HG03039 (cell line): Measurements from ENCODE around the gene HSDL1.
"Not testable (repeated sequence)": the region's sequence is repeated elsewhere in the genome, so short reads cannot be mapped to it uniquely, and the experiment has no call there.

Source experiments
- ATAC-seq: cut with Tn5 transposase; IDR thresholded peaks from one replicate; pipeline ENCODE4 v1.9.1; 2021; ENCODE audit warnings: mild to moderate bottlenecking, moderate library complexity; ENCODE audit not compliant: unreplicated experiment

Gene HSDL1

GRCh38 chr16:84139628-84140258, 5.2 kb downstream of the HSDL1 start:
- no peak for ATAC-seq

GRCh38 chr16:84138824-84139627, 6.0 kb downstream of the HSDL1 start:
- no peak for ATAC-seq

DNA sequence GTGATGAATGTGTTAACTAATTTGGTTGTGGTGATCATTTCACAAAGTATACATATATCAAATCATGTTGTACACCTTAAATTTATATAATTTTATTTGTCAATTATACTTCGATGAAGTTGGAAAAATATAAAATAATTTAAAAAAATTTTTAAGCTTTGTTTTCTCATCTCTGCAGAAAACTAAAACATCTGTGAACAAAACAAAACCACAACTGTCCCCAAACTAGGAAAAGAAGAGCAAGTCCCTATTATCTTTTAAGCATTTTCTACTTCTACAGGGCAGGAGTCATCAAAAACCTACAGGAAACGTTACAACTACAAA, 6.5 kb downstream of the HSDL1 start:
- no peak for ATAC-seq

GRCh38 chr16:84137769-84138357, 7.1 kb downstream of the HSDL1 start:
- no peak for ATAC-seq

DNA sequence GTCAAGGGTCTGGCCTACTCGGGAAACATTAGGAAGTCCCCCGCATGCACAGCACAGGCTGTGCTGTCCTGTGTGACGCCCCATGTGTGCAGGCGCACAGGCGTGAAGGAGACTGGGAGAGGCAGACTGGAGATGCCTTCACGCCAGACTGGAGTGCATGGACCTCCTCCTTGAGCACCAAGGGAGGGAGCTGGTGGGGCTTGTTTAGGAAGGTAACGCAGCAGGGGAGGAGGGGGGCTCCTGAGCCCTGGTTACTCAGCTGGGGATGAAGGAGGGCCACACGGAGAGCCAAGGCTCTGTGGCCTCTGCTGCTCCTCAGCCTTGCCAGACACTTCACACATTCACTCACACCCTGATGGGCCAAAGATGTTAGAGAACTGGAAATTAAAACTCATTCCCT, 7.7 kb downstream of the HSDL1 start:
- ATAC-seq = no peak

DNA sequence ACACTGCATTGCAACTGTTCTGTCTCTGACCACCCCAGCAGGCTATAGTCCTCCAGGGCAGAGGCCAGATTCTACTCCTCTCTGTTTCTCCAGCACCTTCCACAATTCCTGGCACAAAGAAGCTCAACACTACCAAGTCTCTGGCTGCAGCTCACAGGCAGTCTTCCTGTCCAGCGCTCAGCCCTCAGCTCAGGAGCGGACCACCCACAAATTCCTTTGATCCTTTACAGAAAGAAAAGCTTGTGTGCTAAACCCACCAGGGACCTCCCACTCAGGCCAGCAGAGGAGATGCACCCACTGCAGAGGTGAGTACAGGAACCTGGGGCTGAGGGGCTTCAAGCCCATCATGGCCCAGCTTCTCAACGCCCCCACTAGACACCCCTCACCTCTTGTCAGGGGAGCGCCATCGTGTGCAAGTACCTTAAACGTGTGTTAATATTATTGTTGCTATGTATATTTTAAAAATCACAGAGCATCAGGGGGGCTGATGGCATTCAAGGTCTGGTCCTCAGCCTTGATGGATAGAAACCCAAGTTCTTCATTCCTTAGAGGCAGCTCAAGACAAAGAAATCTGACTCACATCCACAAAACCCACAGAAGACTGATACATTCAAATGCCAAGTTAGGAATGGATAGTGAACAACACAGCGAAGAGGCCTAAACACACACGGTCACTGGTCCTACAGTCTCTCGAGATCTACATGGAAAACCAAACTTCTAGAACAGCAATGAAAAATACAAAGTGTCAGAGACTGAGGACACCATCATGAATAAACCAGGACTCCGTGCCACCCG, 8.4 kb downstream of the HSDL1 start:
- no peak for ATAC-seq

GRCh38 chr16:84132527-84133285, 12.3 kb downstream of the HSDL1 start:
- ATAC-seq = no peak

GRCh38 chr16:84131117-84131516, 13.9 kb downstream of the HSDL1 start:
- ATAC-seq = no peak

- no peak for ATAC-seq
Observed at GRCh38 chr16:84124257-84125073, 20.5 kb downstream of the HSDL1 start.

- ATAC-seq = no peak
Observed at GRCh38 chr16:84121007-84121406, 24.0 kb downstream of the HSDL1 start.

DNA sequence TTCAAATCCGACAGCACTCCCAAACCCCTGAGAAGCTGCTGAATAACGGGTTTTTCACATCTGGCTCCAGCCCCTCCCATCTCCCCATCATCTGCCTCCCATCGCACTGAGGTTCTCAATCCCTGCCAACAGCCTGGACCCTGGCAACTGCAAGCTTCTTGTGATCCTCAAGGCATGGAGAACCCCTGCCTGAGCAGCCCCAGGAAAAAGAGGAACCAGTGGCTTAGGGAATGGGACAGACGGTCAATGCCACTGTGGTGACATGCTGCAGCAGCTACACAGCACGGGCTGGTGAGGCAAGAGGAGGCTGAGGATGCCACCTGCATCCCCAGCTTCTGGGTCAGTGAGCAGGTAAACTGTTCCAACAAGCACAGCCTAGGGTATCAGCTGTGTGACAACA, 25.0 kb downstream of the HSDL1 start:
- no peak for ATAC-seq

- ATAC-seq = no peak
Observed at GRCh38 chr16:84119368-84119767, 25.6 kb downstream of the HSDL1 start.

DNA sequence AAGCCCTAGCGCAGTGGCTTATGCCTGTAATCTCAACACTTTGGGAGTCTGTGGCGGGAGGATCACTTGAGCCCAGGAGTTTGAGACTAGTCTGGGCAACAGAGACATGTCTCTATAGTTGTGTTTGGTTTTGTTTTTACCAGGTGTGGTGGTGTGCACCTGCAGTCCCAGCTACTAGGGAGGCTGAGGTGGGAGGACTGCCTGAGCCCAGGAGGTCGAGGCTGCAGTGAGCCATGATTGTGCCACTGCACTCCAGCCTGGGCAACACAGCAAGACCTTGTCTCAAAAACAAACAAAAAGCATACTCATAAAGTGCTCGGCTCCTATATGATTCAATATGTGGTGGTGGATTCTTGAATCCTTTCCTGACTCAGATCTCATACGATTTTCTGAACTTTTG, 26.7 kb downstream of the HSDL1 start:
- ATAC-seq = not testable (repeated sequence)

- no peak for ATAC-seq
Observed at GRCh38 chr16:84117494-84117843, 27.5 kb downstream of the HSDL1 start.

DNA sequence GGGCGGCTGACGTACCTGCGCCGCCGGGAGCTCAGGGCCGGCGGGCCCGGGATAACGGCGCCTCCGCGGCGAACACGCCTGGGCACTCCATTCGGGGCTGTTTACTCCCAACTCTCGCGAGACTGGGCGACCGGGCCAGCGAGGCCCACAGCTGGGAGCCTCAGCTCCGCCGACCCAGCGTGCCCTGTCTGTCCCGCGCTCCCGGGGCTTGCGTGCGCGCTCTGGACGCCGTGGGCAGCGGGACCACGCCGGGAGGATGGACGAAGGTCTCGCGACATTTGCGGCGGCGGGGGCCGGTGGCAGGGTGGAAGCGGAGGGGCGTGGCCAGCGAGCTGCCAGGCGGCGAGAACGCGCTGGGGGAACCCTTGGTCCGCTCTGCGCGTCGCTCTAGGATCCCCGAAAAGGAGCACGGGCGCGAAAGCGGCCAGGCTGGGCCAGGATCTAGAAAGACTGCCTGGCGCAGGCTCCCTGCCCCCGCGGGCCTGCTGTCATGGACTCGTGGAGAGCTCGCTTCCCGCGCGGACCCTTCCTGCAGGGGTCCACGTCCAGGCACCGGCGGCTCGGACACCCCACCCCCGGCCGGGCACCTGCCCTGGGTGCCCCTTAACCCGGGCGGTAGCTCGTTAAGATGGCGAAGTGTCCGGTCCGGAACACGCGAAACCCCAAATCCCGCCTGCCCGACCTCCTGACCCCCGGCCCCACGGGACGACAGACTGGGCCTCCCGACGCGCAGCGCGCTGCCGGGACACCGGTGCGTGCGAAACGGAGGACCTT, 28.1 kb downstream of the HSDL1 start, which contains the start of gene MBTPS1:
Gene MBTPS1 (minus strand): TSS at position 223 of the 774 bp plus-strand sequence. CDS start 15,159 bp downstream, outside the sequence.
- ATAC-seq = peak; percentile 88

DNA sequence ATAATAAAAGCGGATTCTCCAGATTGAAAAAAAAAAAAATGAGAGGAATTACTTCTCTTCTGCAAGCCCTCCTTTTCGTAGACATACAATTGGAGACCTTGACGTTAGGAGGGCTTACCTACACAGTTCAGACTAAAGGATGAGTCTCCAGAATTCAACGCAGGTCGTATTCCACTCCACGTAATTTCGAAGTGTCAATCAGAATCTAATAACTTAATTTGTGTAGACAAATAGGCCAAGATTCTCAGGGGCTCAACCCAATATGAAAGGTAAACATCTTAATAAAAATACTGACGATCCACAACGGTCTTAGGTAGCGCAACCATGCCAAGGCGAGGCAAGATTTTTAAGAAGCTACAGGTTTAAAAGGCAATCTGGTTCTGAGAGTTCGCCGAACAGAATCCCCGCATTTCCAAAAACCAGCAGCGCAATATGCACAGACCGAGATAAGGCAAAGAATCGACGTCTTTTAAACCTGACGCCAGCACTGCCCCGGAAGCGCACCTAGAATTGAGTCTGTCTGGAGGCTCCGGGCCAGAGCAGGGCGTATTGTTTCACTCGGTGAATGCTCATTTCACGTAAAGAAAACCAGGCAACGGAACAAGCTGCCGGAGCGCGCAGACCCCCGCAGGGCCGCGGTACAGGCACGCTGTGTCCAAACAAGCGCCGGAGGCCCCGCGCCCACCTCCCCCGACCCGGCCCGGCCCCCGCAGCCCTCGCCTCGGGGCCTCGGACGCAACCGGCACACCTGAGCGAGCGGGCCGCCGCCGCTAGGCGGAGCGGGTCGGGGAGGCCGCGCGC, 28.9 kb downstream of the HSDL1 start:
- ATAC-seq = peak; percentile 30

- ATAC-seq = not testable (repeated sequence)
Observed at GRCh38 chr16:84111949-84112348, 33.0 kb downstream of the HSDL1 start.

DNA sequence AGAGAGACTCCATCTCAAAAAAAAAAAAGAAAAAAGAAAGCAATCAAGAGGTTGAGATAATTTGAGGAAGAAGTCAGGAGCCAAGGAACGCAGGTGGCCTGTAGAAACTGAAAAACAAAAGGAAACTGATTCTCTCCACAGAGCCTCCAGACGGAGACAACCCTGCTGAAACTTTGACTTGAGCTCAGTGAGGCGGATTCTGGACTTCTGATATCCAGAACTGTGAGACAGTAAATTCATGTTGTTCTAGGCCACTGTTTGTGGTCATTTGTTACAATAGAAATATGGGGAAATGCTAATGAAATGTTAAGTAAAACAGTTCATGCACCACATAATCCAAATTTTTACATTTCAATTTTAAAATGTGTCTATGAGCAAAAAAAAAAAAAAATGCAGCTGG, 33.5 kb downstream of the HSDL1 start:
- ATAC-seq = no peak
